AG04450 (cell line): ENCODE results near the gene MKS1. TPM values are rescaled to one million over a fixed set of nuclear protein-coding genes. Genes with fewer than 3 reads are reported as not detected.

Source experiments
- CTCF ChIA-PET: fragments of 300-600, 350-600 bp; formaldehyde crosslinking; extraction: SDS; loops from one replicate; lab custom pipeline; 2022; ENCODE audit warnings: antibody characterized with exemption, inconsistent platforms; lab: Charles Lee
- POLR2A ChIA-PET: fragments of 350-600 bp; formaldehyde crosslinking; extraction: SDS; loops from one replicate; lab custom pipeline; 2021; ENCODE audit warnings: antibody characterized with exemption, inconsistent platforms; lab: Yijun Ruan, JAX
- DNase-seq: peaks from one replicate; pipeline ENCODE4 v3.0.0-alpha.2; 2011; ENCODE audit warnings: low read depth, low spot score
- H3K27ac ChIP-seq: one replicate; pipeline ENCODE4 v1.5.1; 2012; ENCODE audit warnings: low read depth, low read length, control low read depth
- H3K27me3 ChIP-seq: one replicate; pipeline ENCODE4 v1.6.0; 2012; ENCODE audit warnings: low read length; ENCODE audit not compliant: control insufficient read depth, insufficient read depth
- H3K4me3 ChIP-seq: 2 replicates; pipeline ENCODE4 v1.5.1; 2011; ENCODE audit warnings: mild to moderate bottlenecking, low read depth, low read length, control low read depth
- H3K9me3 ChIP-seq: 2 replicates; pipeline ENCODE4 v1.5.1; 2012; ENCODE audit warnings: low read length; ENCODE audit not compliant: control insufficient read depth, insufficient read depth
- polyA plus RNA-seq: library from polyadenylated mRNA; depleted of rRNA; stranded (reverse); fragments of >200 nt; gene quantifications from 2 replicates; pipeline ENCODE4 v1.2.3, GENCODE V29; 2011; rRNA removed
- TF ChIP-seq, protein P1 (sequence below): IDR thresholded peaks from 2 replicates; pipeline ENCODE4 v1.5.1; 2011; ENCODE audit warnings: low read depth, low read length, control low read depth, inconsistent platforms

MKS1 gene
- polyA plus RNA-seq, 1 experiment = 14.4 TPM

DNA sequence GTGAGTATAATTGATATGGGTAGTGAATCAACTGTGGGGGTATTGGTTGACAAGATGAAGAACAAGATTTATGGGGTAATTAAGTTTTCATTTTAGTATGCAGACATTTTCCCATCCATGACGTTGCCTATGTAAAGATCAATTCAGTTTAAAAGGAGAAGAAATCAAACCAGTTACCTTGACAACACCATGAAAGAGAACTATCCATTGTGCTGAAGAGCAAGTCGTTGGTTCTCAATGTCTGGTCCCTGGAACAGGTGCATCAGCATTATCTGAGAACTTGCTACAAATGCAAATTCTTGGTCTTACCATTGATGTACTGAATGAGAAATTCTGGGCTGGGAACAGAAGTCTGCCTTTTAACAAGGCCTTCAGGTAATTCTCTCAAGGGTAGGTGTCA is 53.1 kb downstream of the MKS1 start:
- no peaks in the 10 kb centered on the region for H3K9me3 ChIP-seq

DNA sequence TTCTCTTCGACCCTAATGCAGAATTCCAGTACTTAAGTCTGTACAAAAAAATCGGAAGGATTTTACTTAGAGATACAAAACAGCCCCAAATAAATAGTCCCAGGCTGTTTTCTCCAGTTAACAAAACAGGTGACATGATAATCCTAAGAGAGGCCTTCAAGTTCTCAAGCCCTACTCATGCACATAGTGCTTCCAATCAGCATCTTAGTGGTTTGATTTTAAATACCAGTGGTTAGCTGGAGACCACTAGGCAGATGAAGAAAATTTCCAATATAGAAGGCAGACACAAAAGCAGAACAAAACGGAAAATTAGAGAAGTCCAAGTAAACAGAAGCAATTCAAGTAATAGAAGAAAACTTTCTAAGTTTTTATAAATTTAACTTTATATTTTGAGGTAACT is 57.5 kb downstream of the MKS1 start:
- no peak overlapping the region for H3K27ac ChIP-seq
- CTCF ChIA-PET = no interaction called here
- TF ChIP-seq, protein P1, sequence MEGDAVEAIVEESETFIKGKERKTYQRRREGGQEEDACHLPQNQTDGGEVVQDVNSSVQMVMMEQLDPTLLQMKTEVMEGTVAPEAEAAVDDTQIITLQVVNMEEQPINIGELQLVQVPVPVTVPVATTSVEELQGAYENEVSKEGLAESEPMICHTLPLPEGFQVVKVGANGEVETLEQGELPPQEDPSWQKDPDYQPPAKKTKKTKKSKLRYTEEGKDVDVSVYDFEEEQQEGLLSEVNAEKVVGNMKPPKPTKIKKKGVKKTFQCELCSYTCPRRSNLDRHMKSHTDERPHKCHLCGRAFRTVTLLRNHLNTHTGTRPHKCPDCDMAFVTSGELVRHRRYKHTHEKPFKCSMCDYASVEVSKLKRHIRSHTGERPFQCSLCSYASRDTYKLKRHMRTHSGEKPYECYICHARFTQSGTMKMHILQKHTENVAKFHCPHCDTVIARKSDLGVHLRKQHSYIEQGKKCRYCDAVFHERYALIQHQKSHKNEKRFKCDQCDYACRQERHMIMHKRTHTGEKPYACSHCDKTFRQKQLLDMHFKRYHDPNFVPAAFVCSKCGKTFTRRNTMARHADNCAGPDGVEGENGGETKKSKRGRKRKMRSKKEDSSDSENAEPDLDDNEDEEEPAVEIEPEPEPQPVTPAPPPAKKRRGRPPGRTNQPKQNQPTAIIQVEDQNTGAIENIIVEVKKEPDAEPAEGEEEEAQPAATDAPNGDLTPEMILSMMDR = no peak
- no peak overlapping the region for H3K4me3 ChIP-seq
- POLR2A ChIA-PET = no interaction called here
- no peaks in the 10 kb centered on the region; the same call in 1 of the 2 replicates for H3K9me3 ChIP-seq
- no peak for DNase-seq
- H3K27me3 ChIP-seq = peaks cover 18% of the 10 kb centered on the region

More for the DNA sequence above, 53.1 kb downstream of the MKS1 start:
- DNase-seq = no peak
- TF ChIP-seq, protein P1 = no peak
- ChIA-PET CTCF (no interaction called here), POLR2A (no interaction called here)
- Histone ChIP-seq H3K27me3 (peaks cover 4% of the 10 kb centered on the region), H3K4me3 (no peak overlapping the region), H3K27ac (no peak overlapping the region)

DNA sequence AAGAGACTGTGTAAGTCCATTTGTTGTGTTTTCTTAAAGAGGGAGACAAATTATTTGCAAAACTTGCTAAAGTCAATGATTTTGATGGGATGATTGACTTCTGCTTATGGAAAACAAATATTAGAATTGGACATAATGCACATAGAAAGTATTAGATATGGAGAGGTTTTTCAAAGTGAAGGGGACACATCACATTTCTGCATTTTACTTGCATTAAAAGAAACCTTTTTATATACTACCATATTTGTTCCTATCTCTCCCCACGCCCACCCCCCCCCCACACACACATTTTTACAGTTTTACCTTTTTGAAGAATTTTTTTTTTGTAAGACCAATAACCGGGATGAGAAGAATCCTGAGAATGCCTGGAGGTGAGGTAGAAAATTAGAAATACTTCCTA is 60.9 kb downstream of the MKS1 start:
- Histone ChIP-seq H3K9me3 (no peaks in the 10 kb centered on the region; the same call in 1 of the 2 replicates), H3K27ac (no peak overlapping the region), H3K27me3 (peaks cover 24% of the 10 kb centered on the region), H3K4me3 (no peak overlapping the region)
- ChIA-PET POLR2A (no interaction called here), CTCF (no interaction called here)
- no peak for DNase-seq
- TF ChIP-seq, protein P1 = no peak

DNA sequence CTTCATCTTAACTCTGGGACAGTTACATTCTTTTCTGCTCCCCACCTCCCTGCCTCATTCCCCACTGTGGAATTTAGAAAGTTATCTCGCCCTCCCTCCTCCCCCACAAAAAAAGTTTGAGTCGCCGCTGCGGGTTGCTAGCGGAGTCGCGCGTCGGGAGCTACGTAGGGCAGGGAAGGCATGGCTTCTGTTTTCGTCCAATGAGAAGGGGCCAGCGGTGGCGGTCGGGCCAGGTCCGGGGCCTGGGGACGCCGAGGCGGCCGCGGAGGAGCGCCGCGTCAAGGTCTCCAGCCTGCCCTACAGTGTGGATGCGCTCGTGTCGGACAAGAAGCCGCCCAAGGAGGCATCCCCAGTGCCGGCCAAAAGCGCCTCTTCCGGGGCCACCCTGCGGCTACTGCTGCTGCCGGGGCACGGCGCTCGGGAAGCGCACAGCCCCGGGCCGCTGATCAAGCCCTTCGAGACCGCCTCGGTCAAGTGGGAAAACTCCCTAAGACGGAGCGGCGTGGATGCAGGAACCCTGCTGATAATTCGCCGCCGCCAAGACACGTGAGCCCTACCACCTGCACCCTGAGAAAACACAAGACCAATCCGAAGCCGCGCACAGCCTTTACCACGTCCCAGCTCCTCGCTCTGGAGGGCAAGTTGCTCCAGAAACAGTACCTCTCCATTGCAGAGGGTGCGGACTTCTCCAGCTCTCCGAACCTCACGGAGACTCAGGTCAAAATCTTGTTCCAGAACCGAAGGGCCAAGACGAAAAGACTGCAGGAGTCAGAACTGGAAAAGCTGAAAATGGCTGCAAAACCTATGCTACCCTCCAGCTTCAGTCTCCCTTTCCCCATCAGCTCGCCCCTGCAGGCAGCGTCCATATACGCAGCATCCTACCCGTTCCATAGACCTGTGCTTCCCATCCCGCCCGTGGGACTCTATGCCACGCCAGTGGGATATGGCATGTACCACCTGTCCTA is 61.9 kb downstream of the MKS1 start:
- Histone ChIP-seq H3K9me3 (no peaks in the 10 kb centered on the region; the same call in 1 of the 2 replicates), H3K4me3 (0 out of 2 replicates have a peak overlapping the region, but pooled peaks have one; percentile 4), H3K27ac (no peak overlapping the region), H3K27me3 (peaks cover 26% of the 10 kb centered on the region)
- ChIA-PET POLR2A (no interaction called here), CTCF (no interaction called here)
- DNase-seq = no peak
- TF ChIP-seq, protein P1 = no peak

Other genes starting within 250 kb of the MKS1 start
- 34.2 and 38.9 TPM in 2 replicates for gene VEZF1, start 231.0 kb downstream of the MKS1 start, polyA plus RNA-seq
- gene SRSF1, start 212.0 kb downstream of the MKS1 start, polyA plus RNA-seq = 215 and 249 TPM in 2 replicates
- 16.7 and 18.2 TPM in 2 replicates for gene DYNLL2, start 135.8 kb downstream of the MKS1 start, polyA plus RNA-seq
- gene OR4D1, start 70.9 kb downstream of the MKS1 start, polyA plus RNA-seq = not detected in 2 replicates
- gene OR4D2, start 52.3 kb downstream of the MKS1 start, polyA plus RNA-seq = not detected in 2 replicates
- not detected in 2 replicates for gene EPX, start 26.5 kb downstream of the MKS1 start, polyA plus RNA-seq
- gene LPO, start 19.3 kb upstream of the MKS1 start, polyA plus RNA-seq = not detected in 2 replicates
- gene MPO, start 61.7 kb upstream of the MKS1 start, polyA plus RNA-seq = not detected in 2 replicates
- 1.5 and 1.7 TPM in 2 replicates for gene TSPOAP1, start 109.5 kb upstream of the MKS1 start, polyA plus RNA-seq
- 178 and 191 TPM in 2 replicates for gene SUPT4H1, start 132.9 kb upstream of the MKS1 start, polyA plus RNA-seq
- gene RNF43, start 198.3 kb upstream of the MKS1 start, polyA plus RNA-seq = not detected in 2 replicates